HL-60 (cell line): ENCODE results near the gene SEMA3D.

Experiments
- DNase-seq, 2 experiments: peaks; one replicate each; pipeline ENCODE4 v3.0.0-alpha.2; 2010 to 2020; ENCODE audit warnings: low read depth in 1 of 2, low spot score in 1 of 2
- H3K27ac ChIP-seq: fragments of 250-450 bp; sonication (Bioruptor Pico); replicated peaks from 2 replicates; pipeline ENCODE4 v1.5.1; 2020; ENCODE audit warnings: mild to moderate bottlenecking, moderate library complexity
- H3K27me3 ChIP-seq: fragments of 250-450 bp; sonication (Bioruptor Pico); 2 replicates; pipeline ENCODE4 v1.5.1; 2021; ENCODE audit warnings: mild to moderate bottlenecking, moderate library complexity; ENCODE audit not compliant: insufficient read depth, poor library complexity, severe bottlenecking
- H3K4me3 ChIP-seq: replicated peaks from 2 replicates; pipeline ENCODE4 v1.5.1; 2011; ENCODE audit warnings: mild to moderate bottlenecking, control low read depth, low read length; ENCODE audit not compliant: insufficient read depth
- CTCF ChIP-seq: IDR thresholded peaks from one replicate; pipeline ENCODE4 v1.5.1; 2011; ENCODE audit warnings: low read length, control low read depth, inconsistent platforms; ENCODE audit not compliant: insufficient read depth
- GABPA ChIP-seq: IDR thresholded peaks from 2 replicates; pipeline ENCODE4 v1.6.1; 2012; ENCODE audit warnings: low read depth
- POLR2AphosphoS5 ChIP-seq: IDR thresholded peaks from 2 replicates; pipeline ENCODE4 v1.6.1; 2012; ENCODE audit warnings: low read depth
- REST ChIP-seq: IDR thresholded peaks from 2 replicates; pipeline ENCODE4 v1.6.1; 2012; ENCODE audit warnings: low read depth; ENCODE audit not compliant: insufficient replicate concordance
- SPI1 ChIP-seq: IDR thresholded peaks from 2 replicates; pipeline ENCODE4 v1.6.1; 2012; ENCODE audit warnings: low read depth, mild to moderate bottlenecking, borderline replicate concordance

Gene SEMA3D

GRCh38 chr7:85068799-85069198 is 118.1 kb downstream of the SEMA3D start:
- no peak overlapping the region for H3K27ac ChIP-seq
- H3K4me3 ChIP-seq: no peak overlapping the region
- H3K27me3 ChIP-seq: no peaks in the 10 kb centered on the region
- no peak for DNase-seq
- no peak for TF ChIP-seq CTCF
- no peak for TF ChIP-seq POLR2AphosphoS5
- TF ChIP-seq REST: no peak

- TF ChIP-seq CTCF (no peak), SPI1 (no peak), REST (no peak), POLR2AphosphoS5 (no peak), GABPA (no peak)
- H3K4me3 ChIP-seq: no peak overlapping the region
- no peaks in the 10 kb centered on the region for H3K27me3 ChIP-seq
- DNase-seq: no peak
- H3K27ac ChIP-seq: no peak overlapping the region
Measured at GRCh38 chr7:85067371-85067770, 119.5 kb downstream of the SEMA3D start.

GRCh38 chr7:85065888-85066485 is 120.9 kb downstream of the SEMA3D start:
- no peak overlapping the region for H3K4me3 ChIP-seq
- no peak for TF ChIP-seq REST
- no peak for TF ChIP-seq POLR2AphosphoS5
- no peak for TF ChIP-seq CTCF
- no peak for TF ChIP-seq GABPA
- no peak for TF ChIP-seq SPI1
- no peak overlapping the region for H3K27ac ChIP-seq
- DNase-seq: no peak
- no peaks in the 10 kb centered on the region for H3K27me3 ChIP-seq
